NCI-H1105 treated with DMSO at 0.1 percent for 48 hours (cell line): ENCODE measurements around the gene ERICH3.

ENCODE experiments used
- DNase-seq: peaks from one replicate; lab custom pipeline; 2025; lab: John Stamatoyannopoulos, UW

Gene ERICH3

GRCh38 chr1:74591949-74592348 is 81.6 kb downstream of the ERICH3 start:
- DNase-seq: no peak

- DNase-seq: no peak
These were observed 83.3 kb downstream of the ERICH3 start for GRCh38 chr1:74590288-74590687.

GRCh38 chr1:74587888-74588287 is 85.7 kb downstream of the ERICH3 start:
- DNase-seq: no peak

- no peak for DNase-seq
These were observed 87.2 kb downstream of the ERICH3 start for GRCh38 chr1:74586253-74586897.

- DNase-seq: no peak
These were observed 89.4 kb downstream of the ERICH3 start for GRCh38 chr1:74584185-74584584.

GRCh38 chr1:74583397-74583796 is 90.2 kb downstream of the ERICH3 start:
- DNase-seq: no peak

- DNase-seq: no peak
These were observed 94.2 kb downstream of the ERICH3 start for GRCh38 chr1:74579425-74579824.

- DNase-seq: no peak
These were observed 95.5 kb downstream of the ERICH3 start for GRCh38 chr1:74578101-74578500.

GRCh38 chr1:74571891-74572290 is 101.7 kb downstream of the ERICH3 start:
- no peak for DNase-seq

- DNase-seq: no peak
These were observed 102.1 kb downstream of the ERICH3 start for GRCh38 chr1:74571493-74571800.

GRCh38 chr1:74570797-74571492 is 102.6 kb downstream of the ERICH3 start:
- DNase-seq: no peak

GRCh38 chr1:74549932-74550331 is 123.7 kb downstream of the ERICH3 start:
- no peak for DNase-seq

- DNase-seq: peak; percentile 39
These were observed 124.4 kb downstream of the ERICH3 start for GRCh38 chr1:74548961-74549750.

GRCh38 chr1:74545821-74546220 is 127.8 kb downstream of the ERICH3 start:
- DNase-seq: no peak

GRCh38 chr1:74534241-74534640 is 139.4 kb downstream of the ERICH3 start:
- DNase-seq: no peak

GRCh38 chr1:74531796-74532195 is 141.8 kb downstream of the ERICH3 start:
- DNase-seq: peak; percentile 87

- peak; percentile 91 for DNase-seq
These were observed 142.7 kb downstream of the ERICH3 start for GRCh38 chr1:74530892-74531291.

- DNase-seq: no peak
These were observed 145.5 kb downstream of the ERICH3 start for GRCh38 chr1:74528123-74528522.

- DNase-seq: peak; percentile 12
These were observed 146.9 kb downstream of the ERICH3 start for GRCh38 chr1:74526708-74527107.

GRCh38 chr1:74523873-74524480 is 149.6 kb downstream of the ERICH3 start:
- no peak for DNase-seq

GRCh38 chr1:74522148-74522547 is 151.4 kb downstream of the ERICH3 start:
- no peak for DNase-seq
